ENCODE measurements around the gene CABLES2.
"Not testable (repeated sequence)": the region's sequence is repeated elsewhere in the genome, so short reads cannot be mapped to it uniquely, and the experiment has no call there.

CABLES2 gene

GRCh38 chr20:62388839-62389600 lies 18.1 kb downstream of the CABLES2 start:
- no peak for DNase-seq

- DNase-seq = no peak
Measured at GRCh38 chr20:62387933-62388635, 19.0 kb downstream of the CABLES2 start.

GRCh38 chr20:62387219-62387913 lies 19.7 kb downstream of the CABLES2 start:
- no peak for DNase-seq

- peak; percentile 89 for DNase-seq
Measured at GRCh38 chr20:62386383-62387218, 20.5 kb downstream of the CABLES2 start, which contains the start of gene RPS21. Gene RPS21 (plus strand): TSS chr20:62387103. CDS start chr20:62387339, 236 bp downstream.

GRCh38 chr20:62382306-62383198 lies 24.5 kb downstream of the CABLES2 start:
- peak; percentile 61 for DNase-seq

GRCh38 chr20:62381842-62382241 lies 25.2 kb downstream of the CABLES2 start:
- DNase-seq = no peak

- peak; percentile 61 for DNase-seq
Measured at GRCh38 chr20:62381202-62381797, 25.8 kb downstream of the CABLES2 start.

GRCh38 chr20:62378215-62378614 lies 28.9 kb downstream of the CABLES2 start:
- DNase-seq = no peak

GRCh38 chr20:62377615-62378178 lies 29.4 kb downstream of the CABLES2 start:
- no peak for DNase-seq

- DNase-seq = no peak
Measured at GRCh38 chr20:62377064-62377461, 30.0 kb downstream of the CABLES2 start.

- DNase-seq = peak; percentile 58
Measured at GRCh38 chr20:62376112-62377063, 30.7 kb downstream of the CABLES2 start.

GRCh38 chr20:62374331-62375152 lies 32.5 kb downstream of the CABLES2 start:
- no peak for DNase-seq

- not testable (repeated sequence) for DNase-seq
Measured at GRCh38 chr20:62373631-62374179, 33.4 kb downstream of the CABLES2 start.

GRCh38 chr20:62372042-62372993 lies 34.8 kb downstream of the CABLES2 start:
- no peak for DNase-seq

- no peak for DNase-seq
Measured at GRCh38 chr20:62371588-62372041, 35.5 kb downstream of the CABLES2 start.

GRCh38 chr20:62370807-62371587 lies 36.1 kb downstream of the CABLES2 start:
- DNase-seq = no peak

Measured in fibroblast of skin of abdomen (primary cell).